Measurements from ENCODE around the gene PGS1.

The PGS1 gene

DNA sequence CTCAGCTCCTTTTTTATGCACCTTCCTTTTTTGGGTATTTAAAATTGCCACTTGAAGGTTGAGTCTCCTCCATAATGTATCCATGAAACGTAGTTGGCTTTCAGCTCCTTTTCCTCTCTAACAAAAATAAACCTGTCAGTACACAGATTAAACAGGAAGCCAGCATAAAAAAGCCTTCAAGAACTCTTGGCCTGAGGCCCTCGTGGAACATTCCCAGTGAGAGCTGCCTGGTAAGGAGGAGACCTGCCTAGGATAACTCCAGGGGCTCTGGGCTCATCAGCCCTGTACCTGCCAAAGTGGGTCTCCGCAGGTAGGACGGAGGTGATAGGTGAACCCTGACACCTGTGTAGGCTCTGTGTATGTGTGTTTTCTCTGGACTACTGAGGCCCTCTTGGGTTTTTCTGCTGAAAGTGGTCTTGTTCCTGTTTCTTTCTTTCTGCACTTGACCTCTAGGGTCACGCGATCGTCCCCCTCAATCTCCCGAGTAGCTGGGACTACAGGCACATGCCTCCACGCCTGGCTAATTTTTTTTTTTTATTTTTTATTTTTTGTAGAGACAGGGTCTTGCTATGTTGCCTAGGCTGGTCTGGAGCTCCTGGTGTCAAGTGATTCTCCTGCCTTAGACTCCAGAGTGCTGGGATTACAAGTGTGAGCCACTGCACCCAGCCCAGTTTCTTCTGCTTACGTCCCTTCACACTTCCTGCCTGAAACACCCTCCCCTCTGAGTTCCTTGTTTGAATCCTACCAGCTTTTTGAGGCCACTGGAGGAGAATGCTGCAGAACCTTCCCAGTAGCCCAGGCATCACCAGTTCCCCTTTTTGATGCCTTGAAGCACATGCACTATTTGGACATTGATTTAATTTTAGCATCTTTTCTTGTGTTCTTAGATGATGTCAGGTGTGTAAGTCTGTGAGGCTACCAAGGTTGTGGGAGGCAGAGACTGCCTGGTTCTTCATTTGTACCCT lies 9.8 kb downstream of the PGS1 start:
- no peak for DNase-seq

DNA sequence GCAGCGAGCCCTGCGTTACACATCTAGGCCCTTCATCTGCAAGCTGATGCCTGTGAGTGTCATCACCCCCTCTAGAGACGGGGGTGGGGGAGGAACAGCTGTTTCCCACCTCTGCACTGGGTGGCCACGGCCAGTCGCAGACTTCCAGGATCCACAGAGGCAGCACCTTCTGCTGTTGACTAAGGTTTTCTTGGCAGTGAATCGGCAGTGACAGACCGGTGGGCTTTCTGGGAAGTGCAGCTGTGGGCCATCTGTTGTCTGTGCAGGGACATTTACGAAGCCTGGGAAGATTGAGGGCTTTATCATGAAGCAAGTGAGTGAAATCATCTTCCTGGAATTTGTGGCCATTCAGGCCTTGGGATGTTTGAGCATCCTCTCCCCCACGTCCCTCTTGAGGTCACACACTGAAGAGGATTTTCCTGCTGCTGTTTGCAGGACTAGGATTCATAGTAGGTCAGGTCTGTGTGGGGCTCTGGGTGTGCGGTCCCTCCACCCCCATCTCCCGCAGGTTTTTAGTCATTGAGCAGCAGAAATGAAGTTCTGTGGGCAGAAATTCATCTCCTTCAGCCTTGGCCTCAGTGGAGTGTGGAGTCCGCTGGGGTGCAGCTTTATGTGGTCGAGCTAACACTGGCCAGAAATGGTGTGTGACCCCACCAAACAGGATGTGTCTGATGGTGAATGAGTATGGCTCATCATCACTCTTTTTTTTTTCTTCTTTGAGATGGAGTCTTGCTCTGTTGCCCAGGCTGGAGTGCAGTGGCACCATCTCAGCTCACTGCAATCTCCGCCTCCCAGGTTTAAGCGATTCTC lies 12.0 kb downstream of the PGS1 start:
- DNase-seq, result no peak

DNA sequence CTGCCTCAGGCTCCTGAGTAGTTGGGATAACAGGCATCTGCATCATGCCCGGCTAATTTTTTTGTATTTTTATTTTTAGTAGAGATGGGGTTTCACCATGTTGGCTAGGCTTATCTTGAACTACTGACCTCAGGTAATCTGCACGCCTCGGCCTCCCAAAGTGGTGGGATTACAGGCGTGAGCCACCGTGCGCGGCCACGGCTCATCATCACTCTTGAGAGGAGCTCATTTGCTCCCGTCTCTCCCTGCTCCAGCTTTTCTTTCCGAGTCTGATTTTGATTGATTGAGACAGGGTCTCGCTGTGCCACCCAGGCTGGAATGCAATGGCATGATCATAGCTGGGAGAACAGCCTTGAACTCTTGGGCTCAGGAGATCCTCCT lies 12.6 kb downstream of the PGS1 start:
- DNase-seq, result no peak

- DNase-seq, result no peak
Observed at GRCh38 chr17:78391843-78392242, 13.4 kb downstream of the PGS1 start.

GRCh38 chr17:78392295-78392694 lies 13.8 kb downstream of the PGS1 start:
- no peak for DNase-seq

GRCh38 chr17:78393575-78393974 lies 15.1 kb downstream of the PGS1 start:
- DNase-seq, result no peak

- DNase-seq, result no peak
Observed at GRCh38 chr17:78394209-78394608, 15.8 kb downstream of the PGS1 start.

DNA sequence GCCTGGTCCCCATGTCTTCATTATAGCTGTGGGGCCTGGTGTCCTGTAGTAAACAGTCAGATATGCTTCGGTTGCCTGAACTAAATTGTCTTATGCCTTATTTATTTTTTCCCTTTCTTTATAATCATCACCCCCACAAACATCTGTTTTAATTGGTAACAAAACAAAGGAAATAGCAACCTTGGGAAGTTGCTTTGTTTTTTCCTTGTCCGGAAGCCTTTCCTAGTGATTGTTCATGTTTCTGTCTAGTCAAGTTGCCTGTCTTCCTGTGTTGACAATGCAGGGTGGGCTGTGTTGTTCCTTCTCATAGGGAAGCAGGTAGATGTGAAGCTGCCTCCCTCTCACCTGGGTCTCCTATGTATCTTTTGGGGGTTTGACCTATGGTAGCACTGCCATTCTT lies 16.7 kb downstream of the PGS1 start:
- DNase-seq, result no peak

GRCh38 chr17:78396441-78397337 lies 18.2 kb downstream of the PGS1 start:
- DNase-seq, result no peak

DNA sequence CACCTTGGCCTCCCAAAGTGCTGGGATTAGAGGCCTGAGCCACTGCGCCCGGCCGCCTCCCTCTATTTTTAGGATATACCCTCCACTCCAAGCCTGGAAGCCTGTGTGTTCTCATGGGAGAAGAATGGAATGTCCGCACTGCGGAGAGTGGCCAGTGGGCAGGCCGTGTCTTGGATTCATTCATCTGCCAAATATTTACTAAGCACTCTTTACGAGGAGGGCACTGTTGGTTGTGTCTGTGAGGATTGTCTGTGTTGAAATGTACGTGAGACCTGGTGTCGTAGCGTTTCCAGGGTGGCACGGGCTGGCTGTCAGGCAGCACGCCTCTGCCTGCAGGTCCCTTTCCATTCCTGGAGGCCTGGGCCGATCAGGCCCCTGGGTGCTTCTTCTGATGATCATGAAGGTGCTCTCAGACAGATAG lies 19.2 kb downstream of the PGS1 start:
- DNase-seq, result no peak

DNA sequence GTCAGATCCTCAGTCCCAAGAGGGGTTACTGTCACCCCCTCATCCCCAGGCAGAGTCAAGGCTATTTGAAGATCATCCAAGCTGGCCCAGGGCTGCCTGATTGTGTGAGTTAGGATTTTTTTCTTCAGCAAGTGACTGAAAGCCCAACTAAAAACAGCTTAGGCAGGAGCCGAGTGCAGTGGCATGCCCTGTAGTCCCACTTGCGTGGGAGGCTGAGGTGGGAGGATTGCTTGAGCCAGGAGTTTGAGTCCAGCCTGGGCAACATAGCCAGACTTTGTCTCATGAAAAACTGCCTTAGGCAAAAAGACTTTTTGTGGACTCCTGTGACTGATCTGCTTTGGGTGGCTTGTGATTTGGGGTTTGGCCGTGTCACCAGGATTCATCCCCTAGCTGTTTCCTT lies 19.9 kb downstream of the PGS1 start:
- DNase-seq, result no peak

DNA sequence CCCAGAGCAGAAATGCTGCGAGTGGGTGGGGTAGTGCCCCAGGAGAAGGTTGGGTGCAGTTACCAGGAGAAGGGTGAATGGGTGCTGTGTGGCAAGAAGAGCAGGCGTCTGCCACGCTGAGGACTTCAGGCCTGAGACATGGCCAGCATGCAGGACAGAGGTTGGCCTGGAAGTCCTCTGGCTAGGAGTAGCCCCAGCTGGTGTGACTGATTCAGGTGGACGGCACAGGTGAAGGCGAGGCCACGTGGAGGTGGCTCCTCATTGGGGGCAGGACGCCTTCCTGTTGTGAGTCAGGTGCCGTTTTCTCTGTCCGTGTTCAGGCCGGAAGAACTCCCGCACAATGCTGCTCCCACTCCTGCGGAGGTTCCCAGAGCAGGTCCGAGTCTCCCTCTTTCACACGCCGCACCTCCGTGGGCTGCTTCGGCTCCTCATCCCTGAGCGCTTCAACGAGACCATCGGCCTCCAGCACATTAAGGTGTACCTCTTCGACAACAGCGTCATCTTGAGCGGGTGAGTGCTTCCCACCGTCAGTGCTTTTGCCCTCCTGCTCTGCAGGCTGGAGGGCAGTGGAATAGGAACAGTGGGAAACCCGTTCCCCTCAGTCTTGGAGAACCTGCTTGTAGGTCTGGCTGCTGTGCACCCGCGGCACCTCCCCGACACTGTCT lies 20.7 kb downstream of the PGS1 start:
- DNase-seq, result no peak

DNA sequence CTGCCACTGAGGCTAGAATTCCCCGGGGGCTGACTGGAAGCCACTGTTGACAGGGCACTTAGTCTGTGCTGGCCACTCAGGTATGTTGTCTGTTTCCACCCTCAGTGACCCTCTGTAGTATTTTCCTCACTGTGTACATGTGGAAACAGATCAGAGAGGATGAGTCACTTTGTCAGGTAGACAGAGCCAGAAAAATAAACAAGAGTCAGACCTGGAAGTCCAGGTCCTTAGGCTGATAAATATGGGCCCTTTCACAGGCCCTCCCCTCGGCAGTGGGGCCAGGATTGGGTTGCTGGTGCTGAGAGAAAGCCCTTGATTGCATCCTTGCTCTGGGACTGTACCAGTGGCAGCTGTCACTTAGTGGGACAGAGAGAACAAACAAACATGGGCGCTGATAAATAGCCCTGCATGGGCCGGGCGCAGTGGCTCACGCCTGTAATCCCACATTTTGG lies 21.3 kb downstream of the PGS1 start:
- no peak for DNase-seq

DNA sequence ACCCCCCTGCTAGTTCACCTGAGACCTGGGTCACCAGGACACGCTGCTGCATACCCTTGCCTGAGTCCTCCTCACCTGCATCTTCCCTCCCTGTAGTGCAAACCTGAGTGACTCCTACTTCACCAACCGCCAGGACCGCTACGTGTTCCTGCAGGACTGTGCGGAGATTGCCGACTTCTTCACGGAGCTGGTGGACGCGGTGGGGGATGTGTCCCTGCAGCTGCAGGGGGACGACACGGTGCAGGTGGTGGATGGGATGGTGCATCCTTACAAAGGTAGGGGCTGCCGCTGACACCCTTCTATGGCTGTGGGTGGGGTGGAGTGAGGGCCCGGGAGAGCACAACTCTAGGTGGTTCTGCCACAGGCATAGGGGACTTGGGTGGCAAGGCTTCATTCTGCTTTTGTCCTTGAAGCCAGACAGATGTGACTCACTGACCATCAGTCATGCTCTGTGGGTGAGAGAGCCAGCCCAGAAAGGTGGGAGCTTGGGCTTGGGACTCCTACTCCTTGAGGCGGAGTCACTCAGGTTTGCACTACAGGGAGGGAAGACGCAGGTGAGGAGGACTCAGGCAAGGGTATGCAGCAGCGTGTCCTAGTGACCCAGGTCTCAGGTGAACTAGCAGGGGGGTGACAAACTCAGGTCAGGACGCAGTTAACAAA lies 22.3 kb downstream of the PGS1 start:
- no peak for DNase-seq

DNA sequence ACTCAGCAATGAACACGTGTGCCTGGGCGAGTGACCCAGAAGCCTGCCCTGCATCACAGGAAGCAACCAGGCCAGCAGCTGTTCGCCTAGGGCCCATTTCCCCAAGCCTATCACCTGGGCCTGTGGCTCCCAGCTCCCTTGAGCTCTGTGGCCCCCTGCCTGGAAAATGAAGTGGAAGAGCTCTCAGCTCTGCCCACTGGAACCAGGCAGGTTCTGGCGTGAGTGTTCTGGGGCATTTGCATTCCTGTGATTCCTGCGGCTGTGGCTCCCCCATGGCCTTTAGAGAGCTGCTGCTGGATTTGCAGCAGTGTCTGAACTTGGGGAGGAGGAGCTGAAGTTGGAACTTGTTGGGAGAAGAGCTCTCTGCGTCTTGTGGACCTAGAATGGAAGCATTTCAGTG lies 22.8 kb downstream of the PGS1 start:
- DNase-seq, result no peak

- DNase-seq, result no peak
Observed at GRCh38 chr17:78401891-78402290, 23.4 kb downstream of the PGS1 start.

- DNase-seq, result no peak
Observed at GRCh38 chr17:78403822-78404221, 25.4 kb downstream of the PGS1 start.

GRCh38 chr17:78406396-78406795 lies 27.9 kb downstream of the PGS1 start:
- no peak for DNase-seq

- no peak for DNase-seq
Observed at GRCh38 chr17:78406920-78407319, 28.5 kb downstream of the PGS1 start.

DNA sequence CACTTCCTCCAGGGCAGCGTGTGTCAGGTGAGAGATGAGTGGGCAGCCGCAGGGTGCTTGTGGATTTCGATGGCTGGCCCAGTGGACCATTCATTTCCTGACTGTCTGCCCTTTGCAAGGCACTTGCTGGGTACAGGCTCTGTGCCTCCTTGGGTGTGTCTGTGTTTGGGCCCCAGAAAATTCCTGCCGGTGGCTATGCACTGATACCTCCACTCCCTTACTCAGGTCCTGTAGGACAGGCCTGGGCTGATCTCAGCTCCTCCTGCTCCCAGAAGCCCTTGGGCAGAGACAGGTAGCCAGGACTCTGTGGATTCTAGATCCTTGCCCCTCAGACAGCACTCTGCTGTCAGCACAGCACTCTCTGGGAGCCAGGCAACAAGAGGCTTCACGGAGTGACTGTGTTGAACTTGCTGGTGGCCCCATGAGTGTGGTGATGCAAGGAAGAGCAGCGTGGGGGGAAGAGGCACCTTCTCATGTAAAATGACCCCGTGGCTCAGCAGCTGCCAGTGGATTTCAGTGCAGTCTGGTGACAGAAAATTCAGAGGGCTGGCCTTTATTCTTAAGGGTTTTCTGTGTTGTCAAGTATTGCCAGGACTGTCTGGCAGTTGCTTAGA lies 29.0 kb downstream of the PGS1 start:
- DNase-seq, result no peak

- DNase-seq, result no peak
Observed at GRCh38 chr17:78408476-78409050, 30.1 kb downstream of the PGS1 start.

Measured in stimulated activated CD4-positive, alpha-beta T cell treated with anti-CD3 and anti-CD28 coated beads, Interleukin-4, amount 100 ng/mL, for 4 hours (primary cell).